ENCODE measurements around the gene NRCAM.

Gene NRCAM

GRCh38 chr7:108424013-108424412 lies 32.2 kb downstream of the NRCAM start:
- DNase-seq (ENCODE audit: low read depth): no peak

DNA sequence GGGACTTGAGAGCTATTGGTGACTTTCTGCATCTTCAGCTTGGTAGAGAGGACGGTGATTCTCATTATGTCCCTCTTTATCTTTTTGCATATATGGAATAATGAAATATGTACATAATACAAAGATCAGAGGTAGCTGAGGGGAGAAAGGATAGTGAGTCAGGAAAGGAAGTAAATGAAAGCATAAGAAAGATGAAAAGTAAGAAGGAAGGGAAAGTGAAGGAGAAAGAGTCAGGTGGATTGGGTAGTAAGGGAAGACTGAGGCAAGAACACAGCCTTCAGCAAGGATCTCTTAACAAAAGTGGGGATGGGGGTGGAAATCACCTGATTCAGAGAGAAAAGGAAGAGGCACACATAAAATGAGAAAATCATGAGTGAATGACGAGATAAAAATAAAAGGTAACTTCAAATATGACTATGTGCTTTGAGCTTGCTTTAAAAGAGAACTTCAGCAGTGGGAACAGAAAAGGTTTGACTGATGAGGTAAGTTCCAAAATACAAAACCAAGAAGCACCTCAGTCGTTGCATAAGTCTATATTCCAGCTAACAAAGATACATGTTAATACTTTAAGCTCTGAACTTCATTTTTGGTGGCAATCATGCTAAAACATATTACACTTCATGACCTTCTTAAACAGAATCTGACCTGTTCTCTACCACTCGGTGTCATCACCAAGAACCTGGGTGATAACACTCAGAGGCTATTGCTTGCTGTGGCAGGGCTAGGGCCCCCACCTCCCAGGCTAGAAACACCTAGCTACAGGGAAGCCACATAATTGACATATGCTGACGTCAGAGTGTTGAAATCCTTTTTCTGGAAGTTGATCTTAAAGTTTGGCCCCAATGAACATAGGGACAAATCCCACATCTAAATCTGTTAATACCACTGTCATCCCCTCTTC lies 32.9 kb downstream of the NRCAM start:
- no peak for DNase-seq (ENCODE audit: low read depth)

GRCh38 chr7:108421720-108422331 lies 34.4 kb downstream of the NRCAM start:
- no peak for DNase-seq (ENCODE audit: low read depth)

DNA sequence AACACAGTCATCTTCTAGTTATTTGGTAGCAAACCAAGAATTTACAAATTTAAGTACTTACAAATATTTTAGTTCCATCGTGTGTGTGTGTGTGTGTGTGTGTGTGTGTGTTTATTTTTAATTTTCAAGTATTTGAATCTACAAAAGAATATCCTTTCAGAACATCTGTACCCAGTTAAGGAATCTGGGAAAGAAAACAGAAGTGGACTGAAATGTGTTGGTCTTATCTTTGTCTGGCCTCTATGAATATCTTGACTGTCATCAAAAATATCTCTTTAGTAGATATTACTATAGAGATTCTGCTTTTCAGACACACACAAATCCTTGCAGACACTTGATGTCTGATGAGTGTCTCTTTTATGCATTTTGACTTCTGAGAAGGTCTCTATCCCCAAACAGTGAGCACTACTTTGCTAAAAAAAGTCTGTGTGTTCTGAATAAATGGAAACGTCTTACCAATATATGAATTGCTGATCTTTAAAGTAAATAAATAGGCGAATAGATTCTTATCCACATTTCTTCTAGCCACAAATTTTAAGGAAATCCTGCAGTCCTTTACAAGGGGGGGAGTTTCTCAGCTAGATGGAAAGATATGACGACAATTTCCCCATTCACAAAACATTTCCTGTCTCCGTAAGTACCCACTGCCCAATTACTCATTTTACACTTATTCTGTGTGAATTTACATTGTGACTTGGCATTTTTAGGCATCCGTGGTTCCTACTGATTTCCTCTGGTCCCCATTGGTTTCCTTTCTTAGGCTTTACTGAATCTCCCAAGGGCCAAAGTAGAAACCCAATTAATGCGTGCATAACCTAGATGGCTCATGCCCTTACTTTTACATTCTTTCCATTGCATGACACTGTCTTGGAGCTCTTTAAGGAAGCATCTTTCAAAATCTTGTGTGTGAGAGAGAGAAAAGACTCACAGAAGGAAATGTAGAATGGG lies 36.0 kb downstream of the NRCAM start:
- DNase-seq (ENCODE audit: low read depth): no peak

GRCh38 chr7:108418946-108419345 lies 37.3 kb downstream of the NRCAM start:
- no peak for DNase-seq (ENCODE audit: low read depth)

- DNase-seq (ENCODE audit: low read depth): no peak
These were observed 38.3 kb downstream of the NRCAM start for GRCh38 chr7:108417926-108418325.

DNA sequence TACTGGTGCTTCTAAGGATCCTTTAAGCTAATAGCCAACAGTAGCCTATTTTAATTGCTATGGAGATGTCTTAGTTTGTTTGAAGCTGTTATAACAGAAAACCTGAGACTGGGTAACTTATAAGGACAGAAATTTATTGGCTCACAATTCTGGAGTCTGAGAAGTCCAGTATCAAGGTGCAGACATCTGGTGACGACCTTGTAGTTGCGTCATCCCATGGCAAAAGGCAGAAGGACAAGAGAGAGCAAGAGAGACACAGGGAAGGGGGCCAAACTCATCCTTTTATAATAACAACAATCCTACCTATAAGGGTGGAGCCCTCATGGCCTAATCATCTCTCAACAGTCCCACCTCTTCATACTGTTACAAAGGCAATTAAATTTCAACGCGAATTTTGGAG lies 39.1 kb downstream of the NRCAM start:
- DNase-seq (ENCODE audit: low read depth): no peak

DNA sequence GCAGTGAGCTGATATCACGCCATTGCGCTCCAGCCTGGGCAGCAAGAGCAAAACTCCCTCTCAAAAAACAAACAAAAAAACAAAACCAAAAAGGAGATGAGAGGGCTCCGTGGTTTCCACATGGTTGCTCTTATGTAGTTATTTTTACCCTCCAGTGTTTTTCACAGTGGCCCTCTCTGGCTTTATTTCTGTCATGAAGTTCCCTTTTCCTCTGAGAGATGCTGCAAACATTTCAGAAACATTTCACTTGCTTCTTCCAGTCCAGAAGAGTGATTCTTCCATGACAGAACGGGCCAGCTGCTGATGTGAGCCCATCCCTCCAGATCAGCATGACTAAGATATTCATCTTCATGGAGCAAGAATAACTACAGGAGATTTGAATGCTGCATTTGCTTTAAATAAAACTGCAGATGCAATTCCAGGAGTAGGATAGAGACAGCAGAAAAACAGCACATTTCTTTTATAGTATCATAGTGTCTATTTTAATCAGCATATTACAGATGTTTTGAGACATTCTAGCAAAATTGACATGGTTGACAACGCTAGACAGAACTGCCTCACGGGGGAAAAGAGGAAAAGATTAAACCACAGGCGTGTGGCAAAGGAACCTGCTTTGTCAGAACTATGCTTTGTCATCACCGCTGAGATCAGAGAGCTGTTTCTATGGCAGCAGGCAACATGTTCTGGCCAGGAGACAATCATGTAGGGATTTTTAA lies 40.3 kb downstream of the NRCAM start:
- DNase-seq (ENCODE audit: low read depth): no peak

GRCh38 chr7:108415084-108415483 lies 41.2 kb downstream of the NRCAM start:
- no peak for DNase-seq (ENCODE audit: low read depth)

DNA sequence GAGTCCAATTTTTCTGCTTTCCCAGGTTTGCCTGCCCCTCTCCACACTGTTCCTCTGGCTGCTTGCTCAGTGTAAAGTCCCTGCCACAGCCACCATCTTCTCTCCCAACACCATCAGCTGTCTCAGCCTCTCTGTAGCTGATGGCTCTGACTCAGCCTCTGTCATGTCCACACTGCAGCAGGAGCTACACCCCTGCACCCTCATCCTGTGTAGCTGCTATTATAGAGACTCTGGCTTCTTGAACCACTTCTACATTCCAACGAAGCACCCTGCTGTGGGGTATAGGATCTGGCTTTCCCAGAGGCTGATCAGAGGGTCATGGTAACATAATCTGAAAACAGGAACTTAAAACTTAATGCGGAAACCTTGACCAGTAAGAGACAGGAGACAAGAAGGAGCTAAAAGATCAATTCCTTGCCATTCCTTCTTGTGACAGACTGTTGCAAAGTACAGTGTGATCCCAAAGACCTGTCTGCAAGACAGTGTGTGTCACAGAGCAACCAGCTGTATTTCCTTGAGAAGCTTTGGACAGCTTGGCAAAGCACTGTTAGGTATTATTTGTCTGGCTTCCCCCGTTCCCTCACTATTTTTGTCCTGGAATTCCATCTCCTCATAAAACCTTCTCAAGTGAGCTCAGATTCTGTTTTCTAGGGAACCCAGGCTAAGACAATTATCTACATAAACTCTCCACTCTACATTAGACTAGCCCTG lies 42.3 kb downstream of the NRCAM start:
- no peak for DNase-seq (ENCODE audit: low read depth)

DNA sequence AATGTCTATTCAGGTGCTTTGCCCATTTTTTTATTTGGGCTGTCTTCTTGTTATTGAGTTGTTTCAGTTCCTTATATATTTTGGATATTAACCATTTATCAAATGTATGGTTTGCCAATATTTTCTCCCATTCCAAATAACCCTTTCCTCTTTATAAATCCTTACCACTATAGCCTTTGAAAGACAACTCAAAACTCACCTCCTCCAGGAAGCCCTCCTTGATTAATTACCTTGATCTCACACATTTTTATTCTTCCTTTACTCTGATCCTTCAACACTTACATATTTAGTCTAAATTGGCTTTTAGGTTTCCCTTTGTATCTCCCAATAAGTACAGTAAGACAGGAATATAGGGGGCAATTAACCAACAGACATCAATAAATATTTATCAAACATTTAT lies 42.9 kb downstream of the NRCAM start:
- no peak for DNase-seq (ENCODE audit: low read depth)

- DNase-seq (ENCODE audit: low read depth): no peak
These were observed 47.1 kb downstream of the NRCAM start for GRCh38 chr7:108409146-108409545.

DNA sequence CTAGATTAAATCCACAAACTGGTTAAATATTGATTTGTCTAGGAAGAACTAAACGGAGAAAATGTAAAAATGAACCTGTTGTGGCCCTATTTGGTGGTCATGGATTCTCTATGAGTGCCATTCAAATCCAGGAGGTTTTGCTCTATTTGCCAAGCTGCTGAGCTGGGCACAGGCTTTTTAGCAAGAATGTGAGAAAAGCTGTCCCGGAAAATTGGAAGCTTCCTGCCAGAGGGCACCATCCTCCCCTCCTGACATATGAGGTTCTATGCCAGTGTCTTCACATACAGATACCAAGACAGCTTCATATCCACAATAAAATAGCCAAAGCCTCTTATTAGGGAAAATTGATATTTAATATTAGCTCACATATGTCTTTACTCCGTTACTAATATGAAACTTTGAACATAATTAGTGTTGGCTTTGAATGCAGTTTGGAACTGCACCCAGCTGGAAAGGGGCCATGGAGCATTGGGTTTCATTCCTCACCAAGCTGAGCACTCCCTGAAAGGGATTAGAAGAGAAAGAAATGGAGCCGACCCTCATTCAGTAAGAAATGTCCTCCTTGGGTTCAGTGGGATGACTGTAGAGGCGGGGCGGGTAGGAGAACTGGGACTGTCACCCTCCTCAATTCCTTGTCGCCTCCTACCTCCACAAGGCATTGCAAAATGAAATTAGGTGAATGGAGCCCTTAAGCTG lies 47.8 kb downstream of the NRCAM start:
- no peak for DNase-seq (ENCODE audit: low read depth)

DNA sequence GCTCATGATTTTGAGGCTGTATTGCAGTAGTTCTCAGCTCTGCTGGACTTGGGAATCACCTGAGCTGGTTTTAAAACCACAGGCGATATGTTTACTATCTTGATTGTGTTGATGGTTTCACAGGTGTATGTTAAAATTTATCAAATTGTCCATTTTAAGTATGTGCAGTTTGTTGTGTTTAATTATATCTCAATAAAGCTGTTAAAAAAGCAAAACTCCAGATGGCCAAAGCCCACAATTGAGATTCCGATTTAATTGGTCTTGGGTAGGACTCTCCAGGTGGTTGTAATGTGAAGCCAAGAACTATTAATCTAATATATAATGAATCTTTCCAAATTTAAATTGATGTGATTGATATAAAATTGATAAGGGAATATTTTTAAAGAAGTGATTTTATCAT lies 48.6 kb downstream of the NRCAM start:
- DNase-seq (ENCODE audit: low read depth): no peak

DNA sequence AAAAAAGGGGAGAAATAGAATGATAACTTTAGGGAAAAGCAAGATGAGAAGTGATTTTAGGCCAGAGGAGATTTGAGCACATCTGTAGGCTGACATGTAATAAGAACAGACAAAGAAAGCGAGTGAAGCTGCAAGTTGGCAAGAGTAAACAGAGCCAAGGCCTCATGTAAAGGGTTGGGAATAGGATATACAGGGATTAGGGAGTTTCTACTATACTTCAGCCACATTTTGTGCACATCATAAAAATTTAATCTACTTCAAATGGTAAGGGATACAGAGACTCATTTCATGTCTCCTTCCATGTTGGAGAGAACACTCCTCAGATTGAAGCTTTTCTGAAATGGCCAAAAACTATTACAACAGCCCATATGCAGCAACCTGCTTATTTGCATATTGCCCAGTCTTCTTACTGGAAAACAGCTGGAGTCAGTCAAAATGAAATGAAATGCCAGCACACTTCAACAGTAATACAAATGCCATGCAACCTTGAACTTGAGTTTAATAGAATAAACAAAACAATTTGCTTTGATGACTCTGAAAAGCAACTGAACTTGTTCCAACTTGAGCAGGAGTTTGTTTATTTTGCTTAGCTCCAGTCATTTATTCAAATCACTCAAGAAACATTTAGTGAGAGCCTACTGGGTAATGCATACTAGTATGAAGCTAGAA lies 49.9 kb downstream of the NRCAM start:
- no peak for DNase-seq (ENCODE audit: low read depth)

GRCh38 chr7:108404509-108405420 lies 51.5 kb downstream of the NRCAM start:
- no peak for DNase-seq (ENCODE audit: low read depth)

DNA sequence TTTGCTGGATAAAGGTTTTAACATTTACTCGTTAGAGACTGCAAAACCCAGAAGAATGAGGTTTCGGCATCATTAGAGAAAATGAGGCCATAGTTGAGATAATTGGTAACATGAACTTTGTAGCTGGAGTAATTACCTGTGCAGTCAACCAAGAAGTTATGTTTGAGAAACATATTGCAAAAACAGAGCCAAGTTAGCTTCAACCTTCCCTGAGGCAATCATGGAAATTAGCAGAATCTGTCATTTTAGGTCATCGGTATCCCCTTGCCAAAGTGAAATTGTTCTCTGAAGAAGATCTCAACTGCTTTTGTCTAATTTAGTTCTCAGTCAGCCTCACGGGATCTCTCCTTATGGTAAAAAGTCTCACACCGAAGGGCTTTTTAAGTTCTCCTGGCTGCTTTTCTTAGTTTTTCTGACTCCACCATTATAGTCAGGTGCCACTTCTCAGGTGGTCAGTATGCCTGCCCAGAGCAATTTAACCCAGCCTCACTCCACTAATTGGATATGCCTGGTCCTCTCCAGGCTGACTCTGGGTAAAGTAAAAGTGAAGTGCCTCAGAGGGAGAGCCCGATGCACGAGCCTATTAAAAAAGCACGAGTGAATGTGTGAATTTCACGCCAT lies 52.5 kb downstream of the NRCAM start:
- DNase-seq (ENCODE audit: low read depth): no peak

GRCh38 chr7:108402865-108403264 lies 53.4 kb downstream of the NRCAM start:
- DNase-seq (ENCODE audit: low read depth): no peak
